Measurements from ENCODE around the gene PKMYT1.
A peak's percentile ranks its signal among the peaks of the same experiment; 100 is the strongest.

PKMYT1 gene

GRCh38 chr16:2996298-2996697, 16.1 kb upstream of the PKMYT1 start:
- no peak for DNase-seq (ENCODE audit: low read depth)

- no peak for DNase-seq (ENCODE audit: low read depth)
Measured at GRCh38 chr16:2992383-2993081, 12.3 kb upstream of the PKMYT1 start.

GRCh38 chr16:2991566-2992261, 11.5 kb upstream of the PKMYT1 start:
- DNase-seq (ENCODE audit: low read depth), result no peak

GRCh38 chr16:2990891-2991290, 10.6 kb upstream of the PKMYT1 start:
- no peak for DNase-seq (ENCODE audit: low read depth)

GRCh38 chr16:2988590-2989099, 8.4 kb upstream of the PKMYT1 start:
- no peak for DNase-seq (ENCODE audit: low read depth)

- no peak for DNase-seq (ENCODE audit: low read depth)
Measured at GRCh38 chr16:2987833-2988232, 7.6 kb upstream of the PKMYT1 start.

GRCh38 chr16:2987286-2987685, 7.0 kb upstream of the PKMYT1 start:
- DNase-seq (ENCODE audit: low read depth), result no peak

- DNase-seq (ENCODE audit: low read depth), result no peak
Measured at GRCh38 chr16:2986623-2987188, 6.5 kb upstream of the PKMYT1 start.

- DNase-seq (ENCODE audit: low read depth), result no peak
Measured at GRCh38 chr16:2985893-2986355, 5.7 kb upstream of the PKMYT1 start.

GRCh38 chr16:2985462-2985861, 5.2 kb upstream of the PKMYT1 start:
- DNase-seq (ENCODE audit: low read depth), result no peak

GRCh38 chr16:2983706-2984136, 3.5 kb upstream of the PKMYT1 start:
- DNase-seq (ENCODE audit: low read depth), result peak; percentile 43

GRCh38 chr16:2982402-2982801, 2.2 kb upstream of the PKMYT1 start:
- no peak for DNase-seq (ENCODE audit: low read depth)

- no peak for DNase-seq (ENCODE audit: low read depth)
Measured at GRCh38 chr16:2981899-2982250, 1.6 kb upstream of the PKMYT1 start.

GRCh38 chr16:2981177-2981898, 1.1 kb upstream of the PKMYT1 start:
- DNase-seq (ENCODE audit: low read depth), result no peak

- DNase-seq (ENCODE audit: low read depth), result no peak
Measured at GRCh38 chr16:2979669-2980226, 498 bp downstream of the PKMYT1 start.

GRCh38 chr16:2977440-2977839, 2.8 kb downstream of the PKMYT1 start:
- DNase-seq (ENCODE audit: low read depth), result no peak

GRCh38 chr16:2976673-2977072, 3.6 kb downstream of the PKMYT1 start:
- DNase-seq (ENCODE audit: low read depth), result no peak

- no peak for DNase-seq (ENCODE audit: low read depth)
Measured at GRCh38 chr16:2976201-2976600, 4.0 kb downstream of the PKMYT1 start.

- no peak for DNase-seq (ENCODE audit: low read depth)
Measured at GRCh38 chr16:2975161-2975795, 5.0 kb downstream of the PKMYT1 start.

- DNase-seq (ENCODE audit: low read depth), result no peak
Measured at GRCh38 chr16:2974319-2975056, 5.8 kb downstream of the PKMYT1 start.
